Measurements from ENCODE around the gene IRX1.

Gene IRX1
- long read RNA-seq, donor 1, transcript IRX1-201 (4 exons, 1,858 nt): major isoform, 12 of 24 reads
- long read RNA-seq, donor 1, partial matches to known transcripts: 7 of 24 reads
- long read RNA-seq, donor 1, other reads (novel, unspliced or antisense): 5 of 24 reads
- long read RNA-seq, donor 2, transcript IRX1-201 (4 exons, 1,858 nt): major isoform, 11 of 25 reads
- long read RNA-seq, donor 2, partial matches to known transcripts: 14 of 25 reads
- long read RNA-seq, donor 2, other reads (novel, unspliced or antisense): 0 of 25 reads
- long read RNA-seq, donor 3, transcript IRX1-201 (4 exons, 1,858 nt): major isoform, 6 of 11 reads
- long read RNA-seq, donor 3, partial matches to known transcripts: 5 of 11 reads
- long read RNA-seq, donor 3, other reads (novel, unspliced or antisense): 0 of 11 reads
- long read RNA-seq, donor 4, transcript IRX1-201 (4 exons, 1,858 nt): major isoform, 15 of 35 reads
- long read RNA-seq, donor 4, partial matches to known transcripts: 20 of 35 reads
- long read RNA-seq, donor 4, other reads (novel, unspliced or antisense): 0 of 35 reads
- long read RNA-seq, donor 5, transcript IRX1-201 (4 exons, 1,858 nt): major isoform, 20 of 27 reads
- long read RNA-seq, donor 5, partial matches to known transcripts: 7 of 27 reads
- long read RNA-seq, donor 5, other reads (novel, unspliced or antisense): 0 of 27 reads
- long read RNA-seq, donor 6, transcript IRX1-201 (4 exons, 1,858 nt): major isoform, 22 of 47 reads
- long read RNA-seq, donor 6, partial matches to known transcripts: 25 of 47 reads
- long read RNA-seq, donor 6, other reads (novel, unspliced or antisense): 0 of 47 reads
- long read RNA-seq, donor 7, transcript IRX1-201 (4 exons, 1,858 nt): major isoform, 33 of 106 reads
- long read RNA-seq, donor 7, partial matches to known transcripts: 67 of 106 reads
- long read RNA-seq, donor 7, other reads (novel, unspliced or antisense): 6 of 106 reads
- long read RNA-seq, donor 8, transcript IRX1-201 (4 exons, 1,858 nt): major isoform, 16 of 37 reads
- long read RNA-seq, donor 8, partial matches to known transcripts: 21 of 37 reads
- long read RNA-seq, donor 8, other reads (novel, unspliced or antisense): 0 of 37 reads

- peak; percentile 72 for DNase-seq
These were observed at the start of gene IRX1 for GRCh38 chr5:3595006-3595961. TSS of gene IRX1 (plus strand) at chr5:3595832. CDS start at chr5:3596106, 274 bp downstream.

DNA sequence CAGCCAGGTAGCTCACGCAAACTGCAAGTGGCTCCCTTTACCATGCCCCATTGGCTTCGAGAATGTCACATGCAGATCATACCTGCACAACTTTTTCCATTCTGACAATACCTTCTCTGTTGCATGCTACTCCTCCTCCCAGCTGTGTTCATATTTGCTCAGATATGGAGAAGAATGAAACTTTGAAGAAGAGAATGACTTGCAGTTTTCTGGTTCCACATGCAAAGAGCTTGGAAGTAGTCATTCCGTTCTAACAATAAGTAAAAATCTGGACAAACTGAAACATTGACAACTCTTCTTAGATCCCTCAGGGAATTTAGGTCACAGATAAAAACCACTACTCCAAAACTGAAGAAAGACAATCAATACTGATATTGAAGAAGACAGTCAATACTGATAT, 49.6 kb upstream of the IRX1 start:
- DNase-seq: no peak

DNA sequence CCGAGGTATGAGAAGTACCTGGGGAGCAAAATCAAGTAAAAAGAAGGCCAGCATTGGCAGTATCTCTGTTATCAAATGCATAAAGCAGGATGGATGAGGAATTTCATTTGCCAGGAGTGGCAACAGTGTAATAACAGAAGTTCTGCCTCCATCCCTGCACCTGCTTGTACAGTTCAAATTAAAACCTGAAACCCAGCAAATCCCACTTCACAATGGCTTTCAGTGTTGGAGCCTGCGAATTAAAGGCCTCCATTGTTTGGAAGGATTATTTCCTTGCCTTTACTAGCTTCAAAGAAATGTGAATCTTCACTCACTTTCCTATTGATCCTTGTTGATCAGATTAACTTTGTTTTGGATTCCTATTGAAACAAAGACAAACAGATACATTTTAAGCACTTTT, 31.5 kb upstream of the IRX1 start:
- no peak for DNase-seq

- no peak for DNase-seq
These were observed 30.7 kb upstream of the IRX1 start for GRCh38 chr5:3564827-3565518.

- DNase-seq: no peak
These were observed 10.7 kb upstream of the IRX1 start for GRCh38 chr5:3584724-3585531.

DNA sequence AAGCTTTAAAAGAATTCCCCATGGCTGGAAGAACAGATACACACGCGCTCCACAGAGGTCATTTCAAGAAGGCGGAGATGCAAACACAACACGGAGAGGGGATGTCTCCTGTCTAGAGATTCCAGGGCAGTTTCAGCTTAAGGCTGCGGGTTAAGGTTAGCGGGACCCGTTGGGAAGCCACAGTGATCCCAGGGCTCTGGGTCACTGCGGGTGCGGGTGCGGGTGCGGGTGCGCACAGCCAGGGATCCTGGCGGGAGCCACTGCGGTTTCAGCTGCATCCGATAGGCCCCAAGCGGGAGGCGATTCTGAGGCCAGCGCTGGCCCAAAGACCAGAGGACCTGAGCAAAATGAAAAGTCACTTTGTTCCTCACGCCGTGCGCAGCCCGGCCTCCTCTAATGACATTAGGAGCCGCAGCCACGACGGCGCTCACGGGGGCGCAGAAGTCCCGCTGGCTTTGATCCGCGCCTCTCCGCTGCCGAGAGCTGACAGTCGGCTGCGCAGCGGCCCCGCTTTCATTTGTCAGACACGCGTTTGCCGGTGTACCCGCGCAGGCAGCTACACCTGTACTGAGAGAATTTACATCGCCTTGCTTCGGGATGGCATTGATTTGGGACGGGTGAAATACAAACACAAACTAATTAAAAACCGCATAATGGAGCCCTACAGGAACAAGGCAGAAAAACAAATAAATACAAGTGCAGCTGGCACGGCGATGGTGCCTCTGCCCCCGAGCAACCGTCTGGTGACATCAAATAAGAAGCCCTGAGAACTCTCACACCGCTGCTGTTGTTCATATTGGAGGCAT, 5.3 kb upstream of the IRX1 start:
- DNase-seq: peak; percentile 64

GRCh38 chr5:3590967-3591900, 4.4 kb upstream of the IRX1 start:
- DNase-seq: peak; percentile 64

DNA sequence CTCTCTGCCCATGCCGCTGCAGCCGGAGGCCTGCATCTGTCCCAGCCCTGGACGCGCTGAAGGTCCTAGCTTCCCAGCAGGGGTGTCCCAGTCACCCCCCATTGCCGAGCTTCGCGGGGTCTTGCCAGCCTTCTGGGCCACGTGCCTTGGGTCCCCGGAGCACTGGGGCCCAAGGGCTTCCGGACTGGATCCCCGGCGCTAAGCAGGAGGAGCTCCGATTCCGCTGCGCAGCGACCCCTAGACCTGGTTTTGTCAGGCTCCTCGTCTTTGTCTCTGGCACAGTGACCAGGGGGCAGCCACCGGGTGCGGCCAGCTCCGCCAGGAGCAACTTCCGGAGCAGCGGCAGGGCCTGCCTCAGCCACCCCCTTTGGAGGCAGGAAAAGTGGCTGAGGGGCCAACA, 3.3 kb upstream of the IRX1 start:
- DNase-seq: peak; percentile 54

DNA sequence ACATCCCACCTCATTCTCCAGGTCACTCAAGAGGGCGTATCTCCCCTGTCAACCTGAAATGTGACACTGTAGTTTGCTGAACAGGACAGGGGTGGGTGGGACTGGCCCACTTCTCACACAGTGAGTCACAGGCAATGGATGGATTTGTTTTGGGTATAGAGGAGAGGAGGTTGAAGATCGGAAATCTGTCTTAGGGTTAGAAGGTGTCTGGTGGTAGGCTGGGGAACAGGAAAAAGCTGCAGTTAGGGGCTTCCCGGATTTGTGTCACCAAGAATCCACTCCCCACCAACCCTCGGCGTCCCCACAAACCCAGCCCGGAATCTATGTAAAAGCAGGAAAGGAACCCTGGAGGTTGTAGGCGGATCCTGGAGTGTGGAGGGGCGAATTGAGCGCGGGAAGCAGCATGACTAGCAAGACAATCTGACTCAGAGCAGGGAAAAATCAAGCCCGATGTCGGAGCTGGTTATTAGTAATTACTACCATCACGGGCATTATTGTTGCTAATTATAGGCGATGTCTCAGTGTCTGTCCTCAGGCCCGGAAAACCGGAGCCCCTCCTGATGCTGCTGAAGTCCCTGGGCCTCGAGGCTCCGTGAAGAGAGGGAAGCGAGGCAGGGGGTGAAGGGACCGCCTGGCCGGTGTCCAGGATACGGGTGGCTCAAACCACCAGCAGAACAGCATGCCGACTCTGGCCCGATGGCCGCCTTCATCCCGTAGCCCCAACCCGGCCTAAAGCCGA, 1.7 kb upstream of the IRX1 start:
- no peak for DNase-seq

GRCh38 chr5:3594510-3595005, 1.1 kb upstream of the IRX1 start:
- DNase-seq: peak; percentile 80

DNA sequence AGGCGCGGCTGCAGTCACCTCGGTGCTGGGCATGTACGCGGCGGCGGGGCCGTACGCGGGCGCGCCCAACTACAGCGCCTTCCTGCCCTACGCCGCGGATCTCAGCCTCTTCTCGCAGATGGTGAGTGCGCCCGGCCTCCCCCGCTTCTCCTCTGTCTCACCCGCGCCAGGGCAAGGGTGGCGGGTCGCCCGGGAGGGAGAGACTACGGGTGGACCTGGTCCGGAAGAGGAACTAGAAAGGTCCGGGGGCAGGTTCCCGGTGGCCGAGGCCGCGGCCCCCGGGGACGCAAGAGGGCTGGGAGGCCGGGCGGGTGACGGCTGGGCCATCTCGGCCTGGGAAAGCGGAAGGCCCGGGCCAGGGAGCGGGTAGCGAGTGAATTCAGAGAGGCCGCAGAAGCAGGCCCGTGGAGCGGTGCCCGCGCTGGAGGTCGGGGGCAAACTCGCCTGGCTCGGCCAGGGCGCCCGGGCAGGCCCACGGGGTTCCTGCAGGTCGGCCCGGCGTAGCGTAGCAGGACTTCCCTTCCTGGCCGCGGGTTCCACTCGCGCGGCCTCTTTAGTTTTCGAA, 711 bp downstream of the IRX1 start:
- DNase-seq: peak; percentile 80

- DNase-seq: no peak
These were observed 1.2 kb downstream of the IRX1 start for GRCh38 chr5:3596857-3597166.

DNA sequence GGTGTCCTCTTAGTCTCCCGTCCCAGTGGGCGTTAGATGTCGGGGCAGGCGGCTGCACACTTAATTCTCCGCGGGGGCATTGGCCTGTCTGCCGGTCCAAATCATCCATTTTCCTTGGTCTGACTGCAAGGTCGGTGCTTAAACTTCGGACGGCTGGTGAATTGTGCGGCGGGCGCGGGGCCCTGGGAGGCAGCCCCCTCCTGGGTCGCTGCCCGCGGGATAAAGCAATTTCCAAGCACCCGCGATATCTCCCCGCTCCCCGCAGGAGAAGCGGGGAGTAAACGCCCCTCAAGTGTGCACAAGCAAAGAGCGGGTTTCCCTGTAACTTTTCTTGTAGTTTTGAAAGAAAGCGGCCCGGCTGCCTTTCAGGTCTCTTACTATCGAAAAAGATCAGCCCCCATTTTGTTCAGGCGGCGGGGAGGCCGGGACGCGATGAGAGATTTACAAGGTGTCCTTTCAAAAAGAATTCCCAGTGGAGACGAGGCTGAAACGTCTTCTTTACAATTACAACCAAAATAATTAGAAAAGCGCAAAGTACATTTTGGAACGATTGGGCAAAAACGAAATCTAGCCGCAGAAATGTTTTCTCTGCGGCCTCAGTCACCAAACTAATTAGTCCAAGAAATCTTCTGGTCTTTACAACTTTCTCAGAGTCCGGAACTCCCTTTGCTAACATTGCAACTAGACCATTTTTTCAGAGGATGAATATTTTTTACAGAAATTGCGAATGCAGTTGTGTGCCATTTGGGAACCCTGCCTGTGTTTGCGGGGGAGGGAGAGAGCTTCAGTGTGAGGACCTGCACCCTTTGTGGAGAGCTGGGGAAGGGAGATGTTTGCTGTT, 1.8 kb downstream of the IRX1 start:
- peak; percentile 76 for DNase-seq

- no peak for DNase-seq
These were observed 2.6 kb downstream of the IRX1 start for GRCh38 chr5:3598207-3598606.

DNA sequence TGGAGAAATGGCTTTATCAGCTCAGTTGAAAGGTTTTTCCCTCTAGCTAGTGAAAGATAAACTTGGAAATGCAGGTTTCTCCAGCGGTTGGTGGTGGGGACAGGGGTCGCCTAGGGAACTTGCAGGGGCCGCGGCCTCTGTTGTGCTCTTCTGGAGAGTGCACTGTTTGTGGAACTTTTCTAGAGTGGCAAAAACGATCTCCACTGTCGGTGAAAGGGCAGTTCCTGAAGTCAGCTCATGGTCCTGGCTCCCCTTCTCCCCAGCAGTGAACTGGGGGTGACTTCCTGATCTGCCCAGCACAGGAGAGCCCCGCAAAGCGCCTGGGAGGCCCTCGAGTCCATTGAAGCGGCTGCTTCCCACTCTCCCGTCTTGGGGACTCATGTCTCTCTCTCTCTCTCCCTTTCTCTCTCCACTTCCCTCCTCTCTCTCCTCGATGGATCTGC, 3.2 kb downstream of the IRX1 start:
- peak; percentile 63 for DNase-seq
